HL-60 (cell line): ENCODE measurements around the gene NPC2.

Source experiments
- DNase-seq, 2 experiments: peaks; one replicate each; pipeline ENCODE4 v3.0.0-alpha.2; 2010 to 2020; ENCODE audit warnings: low read depth in 1 of 2, low spot score in 1 of 2
- H3K27ac ChIP-seq: fragments of 250-450 bp; sonication (Bioruptor Pico); replicated peaks from 2 replicates; pipeline ENCODE4 v1.5.1; 2020; ENCODE audit warnings: mild to moderate bottlenecking, moderate library complexity
- H3K27me3 ChIP-seq: fragments of 250-450 bp; sonication (Bioruptor Pico); 2 replicates; pipeline ENCODE4 v1.5.1; 2021; ENCODE audit warnings: mild to moderate bottlenecking, moderate library complexity; ENCODE audit not compliant: insufficient read depth, poor library complexity, severe bottlenecking
- H3K4me3 ChIP-seq: replicated peaks from 2 replicates; pipeline ENCODE4 v1.5.1; 2011; ENCODE audit warnings: mild to moderate bottlenecking, control low read depth, low read length; ENCODE audit not compliant: insufficient read depth
- CTCF ChIP-seq: IDR thresholded peaks from one replicate; pipeline ENCODE4 v1.5.1; 2011; ENCODE audit warnings: low read length, control low read depth, inconsistent platforms; ENCODE audit not compliant: insufficient read depth
- GABPA ChIP-seq: IDR thresholded peaks from 2 replicates; pipeline ENCODE4 v1.6.1; 2012; ENCODE audit warnings: low read depth
- POLR2AphosphoS5 ChIP-seq: IDR thresholded peaks from 2 replicates; pipeline ENCODE4 v1.6.1; 2012; ENCODE audit warnings: low read depth
- REST ChIP-seq: IDR thresholded peaks from 2 replicates; pipeline ENCODE4 v1.6.1; 2012; ENCODE audit warnings: low read depth; ENCODE audit not compliant: insufficient replicate concordance
- SPI1 ChIP-seq: IDR thresholded peaks from 2 replicates; pipeline ENCODE4 v1.6.1; 2012; ENCODE audit warnings: low read depth, mild to moderate bottlenecking, borderline replicate concordance

NPC2 gene

GRCh38 chr14:74482571-74482970 is 10.5 kb downstream of the NPC2 start:
- Histone ChIP-seq H3K27ac (no peak overlapping the region), H3K27me3 (no peaks in the 10 kb centered on the region), H3K4me3 (no peak overlapping the region)
- TF ChIP-seq SPI1 (no peak), REST (no peak), POLR2AphosphoS5 (no peak), GABPA (no peak), CTCF (no peak)
- no peak for DNase-seq

- H3K27ac ChIP-seq: no peak overlapping the region
- no peak for DNase-seq
- TF ChIP-seq POLR2AphosphoS5 (no peak), REST (no peak), CTCF (no peak), SPI1 (no peak), GABPA (no peak)
- H3K4me3 ChIP-seq: no peak overlapping the region
- no peaks in the 10 kb centered on the region for H3K27me3 ChIP-seq
Observed at GRCh38 chr14:74480046-74480445, 13.1 kb downstream of the NPC2 start.

GRCh38 chr14:74478996-74479635 is 14.0 kb downstream of the NPC2 start:
- Histone ChIP-seq H3K4me3 (no peak overlapping the region), H3K27ac (no peak overlapping the region), H3K27me3 (no peaks in the 10 kb centered on the region)
- no peak for DNase-seq
- no peak for TF ChIP-seq POLR2AphosphoS5
- no peak for TF ChIP-seq SPI1
- TF ChIP-seq REST: no peak
- no peak for TF ChIP-seq CTCF
- no peak for TF ChIP-seq GABPA
